GM23338 (cell line): ENCODE measurements around the gene KCNH8.

Experiments used
- CREB1 ChIP-seq: fragments of 250-450 bp; sonication (Bioruptor Pico); IDR thresholded peaks from 2 replicates; pipeline ENCODE4 v1.5.0; 2020; ENCODE audit warnings: low read depth, mild to moderate bottlenecking, moderate library complexity
- EZH2 ChIP-seq: fragments of 200-600 bp; sonication (generic); IDR thresholded peaks from one replicate; pipeline ENCODE4 v1.8.0; 2017; ENCODE audit warnings: antibody characterized with exemption, mild to moderate bottlenecking, low read depth; ENCODE audit not compliant: unreplicated experiment
- EZH2phosphoT487 ChIP-seq: fragments of 200-600 bp; sonication (generic); IDR thresholded peaks from one replicate; pipeline ENCODE4 v1.8.1; 2018; ENCODE audit warnings: antibody characterized with exemption; ENCODE audit not compliant: unreplicated experiment
- JUNB ChIP-seq: IDR thresholded peaks from one replicate; pipeline ENCODE4 v1.6.1; 2016; ENCODE audit warnings: antibody characterized with exemption; ENCODE audit not compliant: unreplicated experiment
- POLR2AphosphoS5 ChIP-seq: IDR thresholded peaks from 2 replicates; pipeline ENCODE4 v1.6.1; 2016; ENCODE audit warnings: antibody characterized with exemption, low read depth
- STAT1 ChIP-seq: IDR thresholded peaks from one replicate; pipeline ENCODE4 v1.6.1; 2016; ENCODE audit warnings: antibody characterized with exemption; ENCODE audit not compliant: unreplicated experiment
- TF ChIP-seq, protein P1 (sequence below): fragments of 250-450 bp; sonication (Bioruptor Pico); IDR thresholded peaks from 2 replicates; pipeline ENCODE4 v1.5.0; 2020; ENCODE audit warnings: mild to moderate bottlenecking, moderate library complexity
- TF ChIP-seq, protein P2 (sequence below), 2 experiments: fragments of 200-600 bp in 1 of 2; sonication (generic) in 1 of 2; conservative IDR thresholded peaks; 2 replicates each; pipeline versions ENCODE4 v1.5.1 to v1.6.1; 2016 to 2017; ENCODE audit warnings: antibody characterized with exemption in 2 of 2, low read depth in 2 of 2, mild to moderate bottlenecking in 2 of 2, moderate library complexity in 1 of 2
- TF ChIP-seq, protein P3 (sequence below): IDR thresholded peaks from one replicate; pipeline ENCODE4 v1.6.1; 2018; ENCODE audit warnings: antibody characterized with exemption; ENCODE audit not compliant: unreplicated experiment

DNA sequence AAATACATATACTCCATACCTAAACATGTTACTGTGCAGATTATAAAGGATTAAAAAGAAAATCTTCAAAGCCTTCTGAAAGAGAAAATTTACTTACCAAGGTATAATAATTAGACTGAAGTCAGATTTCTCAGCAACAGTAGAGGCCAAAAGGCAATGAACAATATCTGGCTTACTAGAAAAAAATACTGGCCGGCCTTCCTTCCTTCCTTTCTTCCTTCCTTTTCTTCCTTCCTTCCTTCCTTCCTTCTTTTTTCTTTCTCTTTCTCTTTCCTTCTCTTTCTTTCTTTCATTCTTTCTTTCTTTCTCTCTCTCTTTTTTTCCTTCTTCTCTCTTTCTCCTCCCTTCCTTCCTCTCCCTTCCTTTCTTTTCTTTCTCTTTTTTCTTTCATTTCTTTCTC, 209.6 kb downstream of the KCNH8 start:
- TF ChIP-seq, protein P1, sequence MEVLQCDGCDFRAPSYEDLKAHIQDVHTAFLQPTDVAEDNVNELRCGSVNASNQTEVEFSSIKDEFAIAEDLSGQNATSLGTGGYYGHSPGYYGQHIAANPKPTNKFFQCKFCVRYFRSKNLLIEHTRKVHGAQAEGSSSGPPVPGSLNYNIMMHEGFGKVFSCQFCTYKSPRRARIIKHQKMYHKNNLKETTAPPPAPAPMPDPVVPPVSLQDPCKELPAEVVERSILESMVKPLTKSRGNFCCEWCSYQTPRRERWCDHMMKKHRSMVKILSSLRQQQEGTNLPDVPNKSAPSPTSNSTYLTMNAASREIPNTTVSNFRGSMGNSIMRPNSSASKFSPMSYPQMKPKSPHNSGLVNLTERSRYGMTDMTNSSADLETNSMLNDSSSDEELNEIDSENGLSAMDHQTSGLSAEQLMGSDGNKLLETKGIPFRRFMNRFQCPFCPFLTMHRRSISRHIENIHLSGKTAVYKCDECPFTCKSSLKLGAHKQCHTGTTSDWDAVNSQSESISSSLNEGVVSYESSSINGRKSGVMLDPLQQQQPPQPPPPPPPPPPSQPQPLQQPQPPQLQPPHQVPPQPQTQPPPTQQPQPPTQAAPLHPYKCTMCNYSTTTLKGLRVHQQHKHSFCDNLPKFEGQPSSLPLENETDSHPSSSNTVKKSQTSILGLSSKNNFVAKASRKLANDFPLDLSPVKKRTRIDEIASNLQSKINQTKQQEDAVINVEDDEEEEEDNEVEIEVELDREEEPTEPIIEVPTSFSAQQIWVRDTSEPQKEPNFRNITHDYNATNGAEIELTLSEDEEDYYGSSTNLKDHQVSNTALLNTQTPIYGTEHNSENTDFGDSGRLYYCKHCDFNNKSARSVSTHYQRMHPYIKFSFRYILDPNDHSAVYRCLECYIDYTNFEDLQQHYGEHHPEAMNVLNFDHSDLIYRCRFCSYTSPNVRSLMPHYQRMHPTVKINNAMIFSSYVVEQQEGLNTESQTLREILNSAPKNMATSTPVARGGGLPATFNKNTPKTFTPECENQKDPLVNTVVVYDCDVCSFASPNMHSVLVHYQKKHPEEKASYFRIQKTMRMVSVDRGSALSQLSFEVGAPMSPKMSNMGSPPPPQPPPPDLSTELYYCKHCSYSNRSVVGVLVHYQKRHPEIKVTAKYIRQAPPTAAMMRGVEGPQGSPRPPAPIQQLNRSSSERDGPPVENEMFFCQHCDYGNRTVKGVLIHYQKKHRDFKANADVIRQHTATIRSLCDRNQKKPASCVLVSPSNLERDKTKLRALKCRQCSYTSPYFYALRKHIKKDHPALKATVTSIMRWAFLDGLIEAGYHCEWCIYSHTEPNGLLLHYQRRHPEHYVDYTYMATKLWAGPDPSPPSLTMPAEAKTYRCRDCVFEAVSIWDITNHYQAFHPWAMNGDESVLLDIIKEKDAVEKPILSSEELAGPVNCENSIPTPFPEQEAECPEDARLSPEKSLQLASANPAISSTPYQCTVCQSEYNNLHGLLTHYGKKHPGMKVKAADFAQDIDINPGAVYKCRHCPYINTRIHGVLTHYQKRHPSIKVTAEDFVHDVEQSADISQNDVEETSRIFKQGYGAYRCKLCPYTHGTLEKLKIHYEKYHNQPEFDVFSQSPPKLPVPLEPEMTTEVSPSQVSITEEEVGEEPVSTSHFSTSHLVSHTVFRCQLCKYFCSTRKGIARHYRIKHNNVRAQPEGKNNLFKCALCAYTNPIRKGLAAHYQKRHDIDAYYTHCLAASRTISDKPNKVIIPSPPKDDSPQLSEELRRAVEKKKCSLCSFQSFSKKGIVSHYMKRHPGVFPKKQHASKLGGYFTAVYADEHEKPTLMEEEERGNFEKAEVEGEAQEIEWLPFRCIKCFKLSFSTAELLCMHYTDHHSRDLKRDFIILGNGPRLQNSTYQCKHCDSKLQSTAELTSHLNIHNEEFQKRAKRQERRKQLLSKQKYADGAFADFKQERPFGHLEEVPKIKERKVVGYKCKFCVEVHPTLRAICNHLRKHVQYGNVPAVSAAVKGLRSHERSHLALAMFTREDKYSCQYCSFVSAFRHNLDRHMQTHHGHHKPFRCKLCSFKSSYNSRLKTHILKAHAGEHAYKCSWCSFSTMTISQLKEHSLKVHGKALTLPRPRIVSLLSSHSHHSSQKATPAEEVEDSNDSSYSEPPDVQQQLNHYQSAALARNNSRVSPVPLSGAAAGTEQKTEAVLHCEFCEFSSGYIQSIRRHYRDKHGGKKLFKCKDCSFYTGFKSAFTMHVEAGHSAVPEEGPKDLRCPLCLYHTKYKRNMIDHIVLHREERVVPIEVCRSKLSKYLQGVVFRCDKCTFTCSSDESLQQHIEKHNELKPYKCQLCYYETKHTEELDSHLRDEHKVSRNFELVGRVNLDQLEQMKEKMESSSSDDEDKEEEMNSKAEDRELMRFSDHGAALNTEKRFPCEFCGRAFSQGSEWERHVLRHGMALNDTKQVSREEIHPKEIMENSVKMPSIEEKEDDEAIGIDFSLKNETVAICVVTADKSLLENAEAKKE (CRISPR knock-in tag): no peak
- TF ChIP-seq, protein P2, sequence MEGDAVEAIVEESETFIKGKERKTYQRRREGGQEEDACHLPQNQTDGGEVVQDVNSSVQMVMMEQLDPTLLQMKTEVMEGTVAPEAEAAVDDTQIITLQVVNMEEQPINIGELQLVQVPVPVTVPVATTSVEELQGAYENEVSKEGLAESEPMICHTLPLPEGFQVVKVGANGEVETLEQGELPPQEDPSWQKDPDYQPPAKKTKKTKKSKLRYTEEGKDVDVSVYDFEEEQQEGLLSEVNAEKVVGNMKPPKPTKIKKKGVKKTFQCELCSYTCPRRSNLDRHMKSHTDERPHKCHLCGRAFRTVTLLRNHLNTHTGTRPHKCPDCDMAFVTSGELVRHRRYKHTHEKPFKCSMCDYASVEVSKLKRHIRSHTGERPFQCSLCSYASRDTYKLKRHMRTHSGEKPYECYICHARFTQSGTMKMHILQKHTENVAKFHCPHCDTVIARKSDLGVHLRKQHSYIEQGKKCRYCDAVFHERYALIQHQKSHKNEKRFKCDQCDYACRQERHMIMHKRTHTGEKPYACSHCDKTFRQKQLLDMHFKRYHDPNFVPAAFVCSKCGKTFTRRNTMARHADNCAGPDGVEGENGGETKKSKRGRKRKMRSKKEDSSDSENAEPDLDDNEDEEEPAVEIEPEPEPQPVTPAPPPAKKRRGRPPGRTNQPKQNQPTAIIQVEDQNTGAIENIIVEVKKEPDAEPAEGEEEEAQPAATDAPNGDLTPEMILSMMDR (conservative IDR thresholded peaks at IDR 0.05; ENCODE audit: low read depth in 2 of 2): no peak
- TF ChIP-seq EZH2phosphoT487 (no peak), EZH2 (no peak), POLR2AphosphoS5 (no peak), JUNB (no peak), CREB1 (no peak), STAT1 (no peak)
- TF ChIP-seq, protein P3, sequence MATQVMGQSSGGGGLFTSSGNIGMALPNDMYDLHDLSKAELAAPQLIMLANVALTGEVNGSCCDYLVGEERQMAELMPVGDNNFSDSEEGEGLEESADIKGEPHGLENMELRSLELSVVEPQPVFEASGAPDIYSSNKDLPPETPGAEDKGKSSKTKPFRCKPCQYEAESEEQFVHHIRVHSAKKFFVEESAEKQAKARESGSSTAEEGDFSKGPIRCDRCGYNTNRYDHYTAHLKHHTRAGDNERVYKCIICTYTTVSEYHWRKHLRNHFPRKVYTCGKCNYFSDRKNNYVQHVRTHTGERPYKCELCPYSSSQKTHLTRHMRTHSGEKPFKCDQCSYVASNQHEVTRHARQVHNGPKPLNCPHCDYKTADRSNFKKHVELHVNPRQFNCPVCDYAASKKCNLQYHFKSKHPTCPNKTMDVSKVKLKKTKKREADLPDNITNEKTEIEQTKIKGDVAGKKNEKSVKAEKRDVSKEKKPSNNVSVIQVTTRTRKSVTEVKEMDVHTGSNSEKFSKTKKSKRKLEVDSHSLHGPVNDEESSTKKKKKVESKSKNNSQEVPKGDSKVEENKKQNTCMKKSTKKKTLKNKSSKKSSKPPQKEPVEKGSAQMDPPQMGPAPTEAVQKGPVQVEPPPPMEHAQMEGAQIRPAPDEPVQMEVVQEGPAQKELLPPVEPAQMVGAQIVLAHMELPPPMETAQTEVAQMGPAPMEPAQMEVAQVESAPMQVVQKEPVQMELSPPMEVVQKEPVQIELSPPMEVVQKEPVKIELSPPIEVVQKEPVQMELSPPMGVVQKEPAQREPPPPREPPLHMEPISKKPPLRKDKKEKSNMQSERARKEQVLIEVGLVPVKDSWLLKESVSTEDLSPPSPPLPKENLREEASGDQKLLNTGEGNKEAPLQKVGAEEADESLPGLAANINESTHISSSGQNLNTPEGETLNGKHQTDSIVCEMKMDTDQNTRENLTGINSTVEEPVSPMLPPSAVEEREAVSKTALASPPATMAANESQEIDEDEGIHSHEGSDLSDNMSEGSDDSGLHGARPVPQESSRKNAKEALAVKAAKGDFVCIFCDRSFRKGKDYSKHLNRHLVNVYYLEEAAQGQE: no peak
